HK-2 (cell line): ENCODE measurements around the gene CEMIP2.
"Not testable (repeated sequence)": the region's sequence is repeated elsewhere in the genome, so short reads cannot be mapped to it uniquely, and the experiment has no call there.

Source experiments
- DNase-seq: peaks from one replicate; pipeline ENCODE4 v3.0.0-alpha.2; 2018; ENCODE audit not compliant: unreplicated experiment

Gene CEMIP2

DNA sequence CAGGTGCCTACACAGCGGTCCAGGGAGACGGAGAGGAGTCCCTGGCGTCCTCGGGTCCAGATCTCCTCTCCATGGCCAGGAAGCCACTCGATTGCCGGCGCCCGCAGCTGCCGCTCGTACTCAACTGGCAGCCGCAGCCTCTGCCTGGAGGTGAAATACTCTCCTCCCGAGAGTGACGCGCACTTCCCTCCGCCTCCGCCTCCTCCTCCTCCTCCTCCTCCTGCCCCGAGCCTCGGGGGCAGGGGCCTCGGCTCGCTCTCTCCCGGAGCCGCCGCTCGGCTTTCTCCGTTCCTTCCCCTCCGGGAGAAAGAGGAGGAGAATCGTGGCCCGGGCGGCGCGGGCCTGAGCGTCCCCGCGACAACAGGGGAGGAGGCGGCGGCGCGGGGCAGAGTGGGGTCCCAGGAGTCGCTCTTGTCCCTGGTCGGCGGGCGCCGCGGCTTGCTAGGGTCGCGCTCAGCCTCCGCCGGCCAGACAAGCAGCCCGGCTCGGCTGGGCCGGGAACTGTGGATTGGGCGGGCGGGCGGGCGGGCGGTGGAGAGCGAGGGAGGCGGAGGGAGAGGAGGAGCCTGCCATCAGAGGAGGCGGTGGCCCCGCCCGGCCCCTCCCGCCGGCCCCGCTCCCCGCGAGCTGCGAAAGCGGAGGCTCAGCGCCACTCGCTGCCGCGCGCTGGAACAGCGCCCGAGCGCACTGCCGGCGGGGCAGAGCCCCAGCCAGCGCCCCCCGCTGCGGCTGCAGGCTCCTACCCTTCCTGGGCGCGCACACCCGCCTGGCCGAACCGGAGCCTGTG is at the start of gene CEMIP2:
TSS of gene CEMIP2 (minus strand) at position 126 of the 787 bp plus-strand sequence. CDS start 18,140 bp downstream, outside the sequence.
- DNase-seq: peak; percentile 70

DNA sequence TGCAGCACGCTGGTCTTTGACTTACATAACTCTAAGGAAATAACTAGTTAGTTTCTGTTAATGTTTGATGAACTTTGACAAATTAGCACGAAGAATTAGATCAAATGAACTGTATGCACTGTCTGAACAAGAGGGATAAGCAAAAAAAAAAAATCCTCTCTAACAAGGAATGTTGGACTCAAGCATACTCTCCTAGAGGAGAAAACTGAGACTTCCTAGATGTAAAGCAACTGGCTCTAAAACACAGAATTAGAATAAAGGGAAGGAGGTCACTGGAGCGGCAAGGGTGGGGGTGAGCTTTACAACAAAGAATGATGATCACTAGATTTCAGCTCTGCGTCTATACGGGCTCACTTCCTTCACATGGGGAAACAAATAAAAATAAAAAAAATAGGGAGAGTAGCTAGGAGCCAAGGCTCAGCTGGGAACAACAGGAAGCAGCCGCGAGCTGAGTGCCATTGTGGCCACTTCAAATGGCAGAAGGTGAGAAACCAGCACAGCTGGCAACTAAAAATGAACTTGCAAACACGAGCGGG is 48.7 kb upstream of the CEMIP2 start:
- no peak for DNase-seq

DNA sequence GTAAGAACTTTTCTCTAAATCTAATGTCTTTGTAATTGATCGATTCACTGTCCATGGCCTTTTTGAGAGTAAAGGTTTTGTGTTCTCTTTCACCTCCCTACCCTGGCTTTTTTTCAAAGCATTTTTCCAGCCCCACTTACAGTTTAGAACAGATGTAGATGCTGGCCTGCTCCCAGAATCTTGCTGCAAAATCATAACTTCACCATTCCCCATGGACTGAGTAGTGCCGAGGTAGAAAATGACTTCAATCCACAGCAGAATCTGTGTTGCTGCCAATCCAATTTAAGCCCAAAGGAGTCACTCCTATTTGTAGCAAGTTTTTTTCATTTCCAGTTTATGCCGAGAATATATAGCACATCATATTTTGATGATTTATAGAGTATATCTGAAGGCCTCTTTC is 46.5 kb upstream of the CEMIP2 start:
- no peak for DNase-seq

DNA sequence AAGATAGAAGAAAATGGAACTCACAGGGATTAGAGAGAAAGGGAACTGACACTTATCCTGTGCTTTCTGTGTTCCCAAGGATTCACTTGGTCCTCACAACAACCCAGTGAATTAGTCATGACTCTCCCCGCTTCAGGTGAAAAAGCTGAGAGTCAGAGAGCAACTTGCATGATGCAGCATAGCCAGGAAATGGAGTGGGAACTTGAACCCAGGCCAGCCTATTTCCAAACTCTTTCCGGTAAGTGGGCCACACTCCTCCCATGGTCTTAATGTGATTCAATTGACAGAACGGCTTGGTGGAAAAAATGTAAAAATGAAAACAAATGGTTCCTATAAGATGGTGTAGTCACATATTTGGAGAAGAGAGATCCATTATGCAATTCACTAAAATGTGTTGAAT is 45.9 kb upstream of the CEMIP2 start:
- no peak for DNase-seq

- DNase-seq: no peak
These were observed 44.1 kb upstream of the CEMIP2 start for GRCh38 chr9:71812385-71812784.

- no peak for DNase-seq
These were observed 39.8 kb upstream of the CEMIP2 start for GRCh38 chr9:71808068-71808467.

DNA sequence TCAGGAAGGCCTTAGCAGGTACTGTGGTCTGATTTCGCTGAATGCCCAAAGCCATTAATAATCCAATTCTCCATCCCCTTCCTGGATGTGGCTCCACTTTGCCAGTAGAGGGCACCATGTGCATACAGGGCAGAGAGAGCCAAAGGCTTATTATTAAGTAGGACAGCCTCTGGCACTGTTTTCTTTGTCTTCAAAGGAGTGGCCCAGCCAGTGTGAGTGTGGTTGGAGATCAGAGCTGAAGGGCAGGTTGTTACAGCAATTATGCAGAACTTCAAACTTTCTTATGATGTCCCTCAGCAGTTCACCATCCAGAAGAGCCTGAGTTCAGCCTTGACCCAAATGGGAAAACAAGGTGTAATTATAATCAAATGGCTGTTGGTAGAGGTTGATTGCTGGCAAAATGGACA is 38.6 kb upstream of the CEMIP2 start:
- peak; percentile 6 for DNase-seq

DNA sequence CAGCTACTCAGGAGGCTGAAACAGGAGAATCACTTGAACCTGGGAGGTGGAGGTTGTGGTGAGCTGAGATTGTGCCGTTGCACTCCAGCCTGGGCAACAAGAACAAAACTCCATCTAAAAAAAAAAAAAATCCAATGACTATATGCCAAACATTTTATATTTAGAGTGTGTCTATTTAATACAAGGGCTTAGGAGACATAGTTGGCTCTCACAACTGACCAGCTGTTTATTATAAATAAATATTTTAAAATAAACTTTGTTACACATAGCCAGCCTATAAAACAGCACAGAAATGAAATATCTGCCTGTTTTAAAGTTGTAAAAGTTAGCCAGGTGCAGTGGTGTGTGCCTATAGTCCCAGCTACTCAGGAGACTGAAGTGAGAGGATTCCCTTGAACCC is 36.8 kb upstream of the CEMIP2 start:
- not testable (repeated sequence) for DNase-seq

DNA sequence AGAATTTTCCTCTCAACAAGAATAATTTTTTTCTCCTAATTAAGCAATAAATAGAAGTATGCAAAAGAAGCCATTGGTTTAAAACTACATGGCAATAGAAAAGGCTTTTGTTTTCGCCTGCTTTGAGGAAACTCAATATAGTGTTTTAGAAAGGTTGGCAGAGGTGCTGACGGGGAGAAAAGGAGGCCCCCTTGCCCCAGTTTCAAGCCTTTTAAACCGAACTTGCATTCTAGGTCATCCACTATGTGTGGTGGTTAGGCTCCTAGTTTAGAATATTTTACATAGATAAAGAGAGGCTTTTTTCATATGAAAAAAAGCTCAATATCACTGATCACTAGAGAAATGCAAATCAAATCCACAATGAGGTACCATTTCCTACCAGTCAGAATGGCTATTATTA is 33.5 kb upstream of the CEMIP2 start:
- DNase-seq: no peak

DNA sequence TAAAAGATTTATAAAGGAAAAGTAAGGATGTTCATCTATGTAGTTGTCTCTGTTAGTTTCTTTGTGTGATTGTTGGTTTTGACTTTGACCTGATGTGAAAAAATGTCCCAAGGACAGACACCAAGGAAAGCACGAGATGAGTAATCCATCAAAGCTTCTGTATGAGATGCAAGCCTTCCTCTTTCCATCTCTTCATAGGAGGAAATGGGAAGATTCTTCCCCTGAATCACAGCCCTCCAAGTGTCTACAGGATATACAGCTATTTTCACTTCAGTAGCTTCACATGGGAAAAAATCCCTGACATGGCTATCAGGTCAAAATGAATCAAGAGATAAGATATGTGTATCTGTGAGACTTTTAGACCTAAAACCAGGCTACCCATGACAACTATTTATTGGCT is 29.0 kb upstream of the CEMIP2 start:
- no peak for DNase-seq

- DNase-seq: no peak
These were observed 27.9 kb upstream of the CEMIP2 start for GRCh38 chr9:71796100-71796767.

DNA sequence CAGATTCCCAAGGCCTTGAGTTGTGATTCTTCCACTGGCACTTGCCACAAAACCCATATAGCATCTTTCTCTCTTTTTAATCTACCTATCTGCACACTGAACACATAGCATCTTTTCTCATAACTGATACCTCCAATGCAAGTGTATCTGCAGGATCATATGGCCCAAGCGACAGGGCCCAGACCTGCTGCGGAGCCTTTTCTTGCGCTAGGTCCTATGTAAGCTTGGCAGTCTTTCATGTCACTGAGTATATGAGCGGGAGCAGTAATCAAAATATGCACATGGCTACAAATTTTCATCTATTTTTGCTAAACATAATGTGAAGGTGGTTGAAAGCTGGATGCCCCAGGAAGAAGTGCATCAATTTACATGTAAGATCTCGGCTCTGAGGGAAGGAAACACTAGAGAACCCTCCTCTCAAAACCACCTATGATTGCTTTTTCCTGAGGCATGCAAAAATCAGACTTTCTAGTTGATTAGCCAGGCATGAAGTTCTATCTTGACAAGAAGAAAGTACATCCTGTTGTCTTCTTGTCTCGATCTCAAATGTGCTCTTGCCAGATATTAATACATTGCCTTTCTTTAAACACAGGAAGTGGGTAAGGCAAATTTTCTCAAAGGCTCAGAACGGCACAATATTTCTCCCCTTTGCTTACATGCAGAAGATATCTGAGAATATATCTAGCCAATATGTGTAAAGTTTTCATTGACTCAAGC is 26.9 kb upstream of the CEMIP2 start:
- no peak for DNase-seq

GRCh38 chr9:71793386-71794105 is 25.2 kb upstream of the CEMIP2 start:
- DNase-seq: peak; percentile 44

GRCh38 chr9:71791875-71792274 is 23.6 kb upstream of the CEMIP2 start:
- no peak for DNase-seq

- no peak for DNase-seq
These were observed 22.0 kb upstream of the CEMIP2 start for GRCh38 chr9:71790296-71790695.

- no peak for DNase-seq
These were observed 14.8 kb upstream of the CEMIP2 start for GRCh38 chr9:71783120-71783523.

DNA sequence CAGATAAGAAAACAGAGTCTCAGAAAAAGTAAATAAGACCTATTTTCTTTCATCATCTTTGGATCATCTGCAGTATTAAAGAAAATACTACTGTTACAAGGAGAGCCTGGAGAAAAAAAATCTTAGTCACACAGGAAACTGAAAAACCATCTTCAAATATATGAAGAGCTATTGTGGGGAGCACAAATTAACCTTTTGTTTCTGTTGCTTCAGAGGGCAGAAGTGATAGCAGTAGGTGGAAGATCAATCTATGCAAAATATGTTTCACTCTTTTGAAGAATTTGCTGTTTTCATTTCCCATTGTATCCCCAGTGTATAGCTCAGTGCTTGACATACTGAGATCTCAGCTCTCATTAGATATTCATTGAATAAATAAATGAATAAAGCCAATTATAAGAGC is 13.1 kb upstream of the CEMIP2 start:
- DNase-seq: no peak

GRCh38 chr9:71780953-71781352 is 12.6 kb upstream of the CEMIP2 start:
- DNase-seq: no peak

- DNase-seq: no peak
These were observed 9.8 kb upstream of the CEMIP2 start for GRCh38 chr9:71778085-71778484.

DNA sequence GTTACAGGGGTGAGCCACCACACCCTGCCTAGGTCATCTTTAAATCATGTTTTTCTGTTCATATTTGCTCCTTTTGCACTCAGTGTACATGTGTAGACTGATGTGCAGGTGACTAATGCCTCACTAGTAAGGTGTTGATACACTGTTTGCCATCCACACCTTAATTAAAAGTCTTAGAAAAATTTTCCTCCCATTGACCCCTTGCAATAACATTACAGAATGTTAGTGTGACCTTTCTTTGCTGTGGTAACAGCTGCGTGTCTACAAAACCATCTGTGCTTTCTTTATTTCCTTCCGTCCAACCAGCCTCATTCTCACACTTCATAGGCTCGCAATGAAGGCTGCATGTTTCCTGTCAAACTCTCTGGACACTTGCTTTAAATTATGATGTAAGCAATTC is 6.6 kb upstream of the CEMIP2 start:
- no peak for DNase-seq

DNA sequence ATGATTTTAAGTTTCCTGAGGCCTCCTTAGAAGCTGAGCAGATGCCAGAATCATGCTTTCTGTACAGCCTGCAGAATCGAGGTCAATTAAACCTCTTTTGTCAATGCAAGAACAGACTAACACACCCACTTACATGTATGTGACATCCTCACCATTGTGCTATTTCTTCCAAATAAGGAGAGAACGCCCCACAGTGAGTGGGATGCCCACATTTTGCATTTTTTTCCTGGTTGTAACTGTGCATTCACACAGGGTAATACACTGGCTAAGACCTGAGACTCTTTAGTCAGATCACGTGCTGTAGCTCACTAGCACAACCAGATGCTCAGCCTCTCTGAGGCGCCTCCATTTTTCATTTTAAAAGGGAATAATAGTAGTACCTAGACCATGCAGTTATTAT is 4.4 kb upstream of the CEMIP2 start:
- no peak for DNase-seq

GRCh38 chr9:71770170-71770569 is 1.9 kb upstream of the CEMIP2 start:
- no peak for DNase-seq
